K562 (cell line): Measurements from ENCODE around the gene GPC2. TPM values are rescaled to one million over a fixed set of nuclear protein-coding genes. Genes with fewer than 3 reads are reported as not detected.
A peak's percentile ranks its signal among the peaks of the same experiment; 100 is the strongest.

Source experiments
- CREB1 ChIP-seq, 2 experiments: sonication (generic) in 1 of 2; formaldehyde crosslinking in 1 of 2; IDR thresholded peaks; 2 replicates each; pipeline versions ENCODE4 v1.6.1 to v1.8.0; 2012 to 2022; ENCODE audit warnings: inconsistent platforms in 1 of 2, mild to moderate bottlenecking in 1 of 2, missing genetic modification reagents in 1 of 2, moderate library complexity in 1 of 2
- CTBP1 ChIP-seq: fragments of 450-650 bp; IDR thresholded peaks from 2 replicates; pipeline ENCODE4 v1.6.1; 2016; ENCODE audit warnings: borderline replicate concordance
- CTCFL ChIP-seq: IDR thresholded peaks from 2 replicates; pipeline ENCODE4 v1.6.1; 2011; ENCODE audit warnings: borderline replicate concordance, low read depth, mild to moderate bottlenecking, moderate library complexity, low read length; ENCODE audit not compliant: insufficient read depth, poor library complexity, severe bottlenecking
- DPF2 ChIP-seq: fragments of 450-650 bp; IDR thresholded peaks from 2 replicates; pipeline ENCODE4 v1.6.1; 2016
- IFI16 ChIP-seq: fragments of 250-450 bp; sonication (Bioruptor Pico); IDR thresholded peaks from 2 replicates; pipeline ENCODE4 v2.1.2; 2022; ENCODE audit warnings: mild to moderate bottlenecking, inconsistent platforms
- KAT2B ChIP-seq: IDR thresholded peaks from one replicate; pipeline ENCODE4 v1.6.1; 2012; ENCODE audit warnings: low read depth, mild to moderate bottlenecking, control low read depth, inconsistent platforms, low read length, moderate library complexity
- KDM5B ChIP-seq: fragments of 200-600 bp; sonication (generic); IDR thresholded peaks from 2 replicates; pipeline ENCODE4 v1.6.1; 2012; ENCODE audit warnings: low read depth, mild to moderate bottlenecking, moderate library complexity, low read length, control low read depth, inconsistent platforms; ENCODE audit not compliant: insufficient replicate concordance
- KHSRP ChIP-seq: fragments of 450-650 bp; IDR thresholded peaks from 2 replicates; pipeline ENCODE4 v1.6.1; 2017
- MYC ChIP-seq, 2 experiments: fragments of 250-450 bp in 1 of 2; sonication (Bioruptor Pico) in 1 of 2; IDR thresholded peaks; 2 replicates each; pipeline versions ENCODE4 v1.5.1 to v1.6.1; 2012 to 2021; ENCODE audit warnings: low read depth in 2 of 2, borderline replicate concordance in 1 of 2, improper control_type of control experiment in 1 of 2, low read length in 1 of 2, mild to moderate bottlenecking in 1 of 2, moderate library complexity in 1 of 2
- MYNN ChIP-seq, 2 experiments: sonication (generic); formaldehyde crosslinking in 1 of 2; IDR thresholded peaks; 2 replicates each; pipeline versions ENCODE4 v1.5.0 to v1.6.1; 2016 to 2020; ENCODE audit warnings: antibody characterized with exemption in 1 of 2, missing genetic modification reagents in 1 of 2
- NR2C2 ChIP-seq, 2 experiments: fragments of 200-800 bp in 1 of 2; sonication (Bioruptor generic) in 1 of 2; sonication (generic) in 1 of 2; formaldehyde crosslinking in 1 of 2; IDR thresholded peaks; 2 replicates each; pipeline versions ENCODE4 v1.6.1 to v1.8.0; 2016 to 2022; ENCODE audit warnings: mild to moderate bottlenecking in 1 of 2, missing compliant biosample characterization in 1 of 2, missing genetic modification characterization in 1 of 2, missing genetic modification reagents in 1 of 2
- POLR2G ChIP-seq: fragments of 200-400 bp; formaldehyde crosslinking; IDR thresholded peaks from 2 replicates; pipeline ENCODE4 v1.6.1; 2017; ENCODE audit warnings: low read depth, mild to moderate bottlenecking, antibody characterized with exemption, low read length, moderate library complexity
- SMAD4 ChIP-seq: fragments of 250-450 bp; sonication (Bioruptor Pico); conservative IDR thresholded peaks from 2 replicates; pipeline ENCODE4 v1.8.0; 2021; ENCODE audit warnings: inconsistent platforms, mild to moderate bottlenecking, moderate library complexity
- SRSF9 ChIP-seq: fragments of 200-400 bp; formaldehyde crosslinking; IDR thresholded peaks from 2 replicates; pipeline ENCODE4 v1.6.1; 2017; ENCODE audit warnings: low read depth, low read length, borderline replicate concordance
- VEZF1 ChIP-seq: fragments of 200-800 bp; sonication (Bioruptor generic); IDR thresholded peaks from 2 replicates; pipeline ENCODE4 v1.6.1; 2017; ENCODE audit warnings: missing genetic modification characterization, missing compliant biosample characterization
- ZBED1 ChIP-seq: IDR thresholded peaks from 2 replicates; pipeline ENCODE4 v1.6.1; 2014
- ZBTB8A ChIP-seq: fragments of 450-650 bp; IDR thresholded peaks from 2 replicates; pipeline ENCODE4 v1.6.1; 2018; ENCODE audit warnings: mild to moderate bottlenecking, moderate library complexity; ENCODE audit not compliant: partially characterized antibody
- ZC3H8 ChIP-seq: fragments of 450-650 bp; IDR thresholded peaks from 2 replicates; pipeline ENCODE4 v1.6.1; 2017
- ZNF121 ChIP-seq: sonication (generic); formaldehyde crosslinking; conservative IDR thresholded peaks from 2 replicates; pipeline ENCODE4 v1.8.0; 2022; ENCODE audit warnings: missing genetic modification reagents
- ZNF212 ChIP-seq: fragments of 450-650 bp; formaldehyde crosslinking; IDR thresholded peaks from 2 replicates; pipeline ENCODE4 v1.4.0; 2020; ENCODE audit warnings: mild to moderate bottlenecking
- ZNF395 ChIP-seq: fragments of 200-800 bp; sonication (Bioruptor generic); IDR thresholded peaks from 2 replicates; pipeline ENCODE4 v1.6.1; 2017; ENCODE audit warnings: missing genetic modification characterization, missing compliant biosample characterization
- ZNF584 ChIP-seq: fragments of 200-800 bp; sonication (Bioruptor generic); IDR thresholded peaks from 2 replicates; pipeline ENCODE4 v1.6.1; 2016; ENCODE audit warnings: low read depth, mild to moderate bottlenecking, missing genetic modification characterization, missing compliant biosample characterization
- polyA plus RNA-seq, 8 experiments: library from polyadenylated mRNA; depleted of rRNA in 4 of 8; stranded (reverse) in 5 of 8; unstranded in 3 of 8; fragments of >200 nt; fragmentation: Nextera tagmentation in 2 of 8; fragmentation: Illumina TruSeq in 1 of 8; extraction: Ambion mirVana in 2 of 8; extraction: Trizol in 1 of 8; gene quantifications; 2 replicates each; pipeline versions ENCODE4 v1.2.1 to v1.2.3, GENCODE V29; 2011 to 2014; ENCODE audit warnings: inconsistent platforms in 1 of 8, missing spikeins in 1 of 8
- total RNA-seq, 7 experiments: library from RNA; depleted of rRNA in 6 of 7; stranded (reverse); fragments of >200 nt in 6 of 7; fragmentation: Illumina TruSeq in 2 of 7; extraction: Trizol in 2 of 7; gene quantifications; 2 replicates each; pipeline versions ENCODE4 v1.2.1 to v1.2.3, GENCODE V29; 2011 to 2021; ENCODE audit warnings: low replicate concordance in 1 of 7

Gene GPC2
- total and polyA plus RNA-seq, 9 of the 15 experiments (the other 6 are each of a cell fraction or from before 2014, with no cell fraction given) = 0.06 to 7.7 (median 1.4) TPM; not detected in 1

GRCh38 chr7:100157334-100158228 lies 19.6 kb downstream of the GPC2 start (continued):
- TF ChIP-seq ZNF395 (CRISPR knock-in tag) (no peak; the same call in 1 of the 2 replicates), KDM5B (peak; percentile 46), CTBP1 (peak; percentile 81), CREB1 (IDR thresholded peaks at IDR 0.05) (no peak), CREB1 (CRISPR knock-in tag; IDR thresholded peaks at IDR 0.05) (0 out of 2 replicates have a peak, but pooled peaks have one; percentile 20), ZNF212 (CRISPR knock-in tag) (no peak), SMAD4 (CRISPR knock-in tag) (peak; percentile 47), VEZF1 (CRISPR knock-in tag) (peak; percentile 66), CTCFL (peak; percentile 88), POLR2G (0 out of 2 replicates have a peak, but pooled peaks have one; percentile 18), IFI16 (CRISPR knock-in tag) (no peak), KAT2B (no peak), ZBTB8A (no peak), MYNN (IDR thresholded peaks at IDR 0.05) (no peak), MYNN (CRISPR knock-in tag; IDR thresholded peaks at IDR 0.05) (no peak), ZNF584 (CRISPR knock-in tag) (no peak), DPF2 (peak; percentile 88), ZC3H8 (no peak), ZNF121 (CRISPR knock-in tag) (no peak), SRSF9 (no peak), KHSRP (no peak), MYC (IDR thresholded peaks at IDR 0.05; ENCODE audit: low read depth, low read length) (peak; percentile 81), MYC (CRISPR knock-in tag; IDR thresholded peaks at IDR 0.05; ENCODE audit: borderline replicate concordance, low read depth) (no peak), NR2C2 (CRISPR knock-in tag; IDR thresholded peaks at IDR 0.05) (no peak; the same call in 1 of the 2 replicates), NR2C2 (tag; IDR thresholded peaks at IDR 0.05) (peak; percentile 62; the same call in 1 of the 2 replicates), ZBED1 (no peak)
